ENCODE data around the gene SPACA1.
"Not testable (repeated sequence)": the region's sequence is repeated elsewhere in the genome, so short reads cannot be mapped to it uniquely, and the experiment has no call there.

Gene SPACA1

GRCh38 chr6:88047510-88048150, at the start of gene SPACA1:
SPACA1 (plus strand) TSS chr6:88047841; CDS start chr6:88047906, 65 bp downstream.
- in situ Hi-C loops (cut with HindIII; ENCODE audit: low pct_unique_long_range_greater_than_20kb, low sequenced_read_pairs), result no loop called here
- DNase-seq (ENCODE audit: low read depth in 1 of 2, low spot score in 1 of 2), result no peak
- TF ChIP-seq JUND (IDR thresholded peaks at IDR 0.05; ENCODE audit: low read depth), result no peak

GRCh38 chr6:88000713-88001112, 46.9 kb upstream of the SPACA1 start:
- no peak for TF ChIP-seq JUND (IDR thresholded peaks at IDR 0.05; ENCODE audit: low read depth)
- in situ Hi-C loops (cut with HindIII; ENCODE audit: low pct_unique_long_range_greater_than_20kb, low sequenced_read_pairs), result no loop called here
- DNase-seq (ENCODE audit: low read depth in 1 of 2, low spot score in 1 of 2), result no peak

- in situ Hi-C loops (cut with HindIII; ENCODE audit: low pct_unique_long_range_greater_than_20kb, low sequenced_read_pairs), result not testable (repeated sequence)
Observed at GRCh38 chr6:88001279-88001678, 46.4 kb upstream of the SPACA1 start.

GRCh38 chr6:88004707-88005106, 42.9 kb upstream of the SPACA1 start:
- no peak for TF ChIP-seq JUND (IDR thresholded peaks at IDR 0.05; ENCODE audit: low read depth)
- DNase-seq (ENCODE audit: low read depth in 1 of 2, low spot score in 1 of 2), result no peak
- in situ Hi-C loops (cut with HindIII; ENCODE audit: low pct_unique_long_range_greater_than_20kb, low sequenced_read_pairs), result no loop called here

More at GRCh38 chr6:88001279-88001678, 46.4 kb upstream of the SPACA1 start:
- DNase-seq (ENCODE audit: low read depth in 1 of 2, low spot score in 1 of 2), result not testable (repeated sequence)

GRCh38 chr6:88006557-88006956, 41.1 kb upstream of the SPACA1 start:
- no peak for TF ChIP-seq JUND (IDR thresholded peaks at IDR 0.05; ENCODE audit: low read depth)
- in situ Hi-C loops (cut with HindIII; ENCODE audit: low pct_unique_long_range_greater_than_20kb, low sequenced_read_pairs), result no loop called here
- no peak for DNase-seq (ENCODE audit: low read depth in 1 of 2, low spot score in 1 of 2)

- in situ Hi-C loops (cut with HindIII; ENCODE audit: low pct_unique_long_range_greater_than_20kb, low sequenced_read_pairs), result no loop called here
- no peak for DNase-seq (ENCODE audit: low read depth in 1 of 2, low spot score in 1 of 2)
- no peak for TF ChIP-seq JUND (IDR thresholded peaks at IDR 0.05; ENCODE audit: low read depth)
Observed at GRCh38 chr6:88008411-88008810, 39.2 kb upstream of the SPACA1 start.

GRCh38 chr6:88008831-88009231, 38.8 kb upstream of the SPACA1 start:
- in situ Hi-C loops (cut with HindIII; ENCODE audit: low pct_unique_long_range_greater_than_20kb, low sequenced_read_pairs), result no loop called here
- DNase-seq (ENCODE audit: low read depth in 1 of 2, low spot score in 1 of 2), result no peak
- TF ChIP-seq JUND (IDR thresholded peaks at IDR 0.05; ENCODE audit: low read depth), result no peak

- DNase-seq (ENCODE audit: low read depth in 1 of 2, low spot score in 1 of 2), result no peak
- no peak for TF ChIP-seq JUND (IDR thresholded peaks at IDR 0.05; ENCODE audit: low read depth)
- in situ Hi-C loops (cut with HindIII; ENCODE audit: low pct_unique_long_range_greater_than_20kb, low sequenced_read_pairs), result no loop called here
Observed at GRCh38 chr6:88013015-88013414, 34.6 kb upstream of the SPACA1 start.

GRCh38 chr6:88013554-88013953, 34.1 kb upstream of the SPACA1 start:
- DNase-seq (ENCODE audit: low read depth in 1 of 2, low spot score in 1 of 2), result no peak
- in situ Hi-C loops (cut with HindIII; ENCODE audit: low pct_unique_long_range_greater_than_20kb, low sequenced_read_pairs), result no loop called here
- no peak for TF ChIP-seq JUND (IDR thresholded peaks at IDR 0.05; ENCODE audit: low read depth)

GRCh38 chr6:88020439-88020838, 27.2 kb upstream of the SPACA1 start:
- in situ Hi-C loops (cut with HindIII; ENCODE audit: low pct_unique_long_range_greater_than_20kb, low sequenced_read_pairs), result no loop called here
- no peak for TF ChIP-seq JUND (IDR thresholded peaks at IDR 0.05; ENCODE audit: low read depth)
- DNase-seq (ENCODE audit: low read depth in 1 of 2, low spot score in 1 of 2), result no peak

GRCh38 chr6:88024696-88025095, 22.9 kb upstream of the SPACA1 start:
- TF ChIP-seq JUND (IDR thresholded peaks at IDR 0.05; ENCODE audit: low read depth), result no peak
- in situ Hi-C loops (cut with HindIII; ENCODE audit: low pct_unique_long_range_greater_than_20kb, low sequenced_read_pairs), result no loop called here
- DNase-seq (ENCODE audit: low read depth in 1 of 2, low spot score in 1 of 2), result no peak

GRCh38 chr6:88031550-88031949, 16.1 kb upstream of the SPACA1 start:
- in situ Hi-C loops (cut with HindIII; ENCODE audit: low pct_unique_long_range_greater_than_20kb, low sequenced_read_pairs), result no loop called here
- DNase-seq (ENCODE audit: low read depth in 1 of 2, low spot score in 1 of 2), result no peak
- no peak for TF ChIP-seq JUND (IDR thresholded peaks at IDR 0.05; ENCODE audit: low read depth)

- in situ Hi-C loops (cut with HindIII; ENCODE audit: low pct_unique_long_range_greater_than_20kb, low sequenced_read_pairs), result no loop called here
- no peak for DNase-seq (ENCODE audit: low read depth in 1 of 2, low spot score in 1 of 2)
- TF ChIP-seq JUND (IDR thresholded peaks at IDR 0.05; ENCODE audit: low read depth), result no peak
Observed at GRCh38 chr6:88044530-88044929, 3.1 kb upstream of the SPACA1 start.

- no peak for DNase-seq (ENCODE audit: low read depth in 1 of 2, low spot score in 1 of 2)
- TF ChIP-seq JUND (IDR thresholded peaks at IDR 0.05; ENCODE audit: low read depth), result no peak
- in situ Hi-C loops (cut with HindIII; ENCODE audit: low pct_unique_long_range_greater_than_20kb, low sequenced_read_pairs), result no loop called here
Observed at GRCh38 chr6:88045521-88046136, 2.0 kb upstream of the SPACA1 start.

Measured in T47D (cell line).